ENCODE data around the gene IFNL3. TPM values are rescaled to one million over a fixed set of nuclear protein-coding genes. Genes with fewer than 3 reads are reported as not detected.

IFNL3 gene
- total RNA-seq, 3 donors from 2014 or later = not detected

GRCh38 chr19:39206122-39206521 is 38.7 kb downstream of the IFNL3 start:
- no peak for TF ChIP-seq CTCF (IDR thresholded peaks at IDR 0.05)
- Histone ChIP-seq H3K9me3 (no peaks in the 10 kb centered on the region), H3K4me1 (ENCODE audit: low read depth) (no peaks in the 10 kb centered on the region), H3K36me3 (ENCODE audit: low read depth) (no peaks in the 10 kb centered on the region), H3K4me3 (no peak overlapping the region)
- DNase-seq (no peak), ATAC-seq (no peak)
- intact Hi-C loops (cut with DNase I, micrococcal nuclease) = no loop called here

GRCh38 chr19:39205449-39205764 is 39.4 kb downstream of the IFNL3 start:
- DNase-seq (no peak), ATAC-seq (no peak)
- TF ChIP-seq CTCF (IDR thresholded peaks at IDR 0.05) = no peak
- intact Hi-C loops (cut with DNase I, micrococcal nuclease) = no loop called here
- no peaks in the 10 kb centered on the region for H3K36me3 ChIP-seq (ENCODE audit: low read depth)
- no peaks in the 10 kb centered on the region for H3K4me1 ChIP-seq (ENCODE audit: low read depth)
- no peaks in the 10 kb centered on the region for H3K9me3 ChIP-seq
- no peak overlapping the region for H3K4me3 ChIP-seq

- Histone ChIP-seq H3K4me3 (no peak within 1 kb of the TSS), H3K9me3 (no peaks in the 10 kb centered on the region), H3K36me3 (ENCODE audit: low read depth) (no peaks in the 10 kb centered on the region), H3K4me1 (ENCODE audit: low read depth) (no peaks in the 10 kb centered on the region)
- intact Hi-C loops (cut with DNase I, micrococcal nuclease) = no loop called here
- DNase-seq (no peak), ATAC-seq (no peak)
- TF ChIP-seq CTCF (IDR thresholded peaks at IDR 0.05) = no peak
Observed at GRCh38 chr19:39203372-39204341, 41.1 kb downstream of the IFNL3 start, which contains the start of gene SYCN. Gene SYCN, minus strand, starts transcription at chr19:39204263. Its CDS starts 9 bp downstream, at chr19:39204254.

- ATAC-seq (no peak), DNase-seq (no peak)
- no peaks in the 10 kb centered on the region for H3K36me3 ChIP-seq (ENCODE audit: low read depth)
- no peaks in the 10 kb centered on the region for H3K4me1 ChIP-seq (ENCODE audit: low read depth)
- no peaks in the 10 kb centered on the region for H3K9me3 ChIP-seq
- H3K4me3 ChIP-seq = no peak overlapping the region
- intact Hi-C loops (cut with DNase I, micrococcal nuclease) = no loop called here
- no peak for TF ChIP-seq CTCF (IDR thresholded peaks at IDR 0.05)
Observed at GRCh38 chr19:39202998-39203355, 41.8 kb downstream of the IFNL3 start.

- H3K4me1 ChIP-seq (ENCODE audit: low read depth) = no peaks in the 10 kb centered on the region
- H3K36me3 ChIP-seq (ENCODE audit: low read depth) = no peaks in the 10 kb centered on the region
- no peak for TF ChIP-seq CTCF (IDR thresholded peaks at IDR 0.05)
- intact Hi-C loops (cut with DNase I, micrococcal nuclease) = no loop called here
- H3K4me3 ChIP-seq = no peak overlapping the region
- DNase-seq (no peak), ATAC-seq (no peak)
- H3K9me3 ChIP-seq = no peaks in the 10 kb centered on the region
Observed at GRCh38 chr19:39200803-39201115, 44.0 kb downstream of the IFNL3 start.

Measured in mucosa of descending colon (tissue), 3 donors.